ENCODE results near the gene BAZ2B. TPM values are rescaled to one million over a fixed set of nuclear protein-coding genes. Genes with fewer than 3 reads are reported as not detected.

BAZ2B gene
- polyA plus RNA-seq, 1 of the 3 experiments (the other 2 are of a cell fraction) = 10.2 TPM

GRCh38 chr2:159623436-159623835 is 7.1 kb upstream of the BAZ2B start:
- no peaks in the 10 kb centered on the region for H4K20me1 ChIP-seq (ENCODE audit: insufficient read depth)
- H3K36me3 ChIP-seq (replicated peaks in 1 of 2; ENCODE audit: control insufficient read depth in 1 of 2, insufficient read depth in 2 of 2, low read length in 1 of 2) = no peaks in the 10 kb centered on the region
- no peaks in the 10 kb centered on the region for H3K79me2 ChIP-seq (ENCODE audit: insufficient read depth)
- ChIA-PET POLR2A (no interaction called here), CTCF (no interaction called here)
- TF ChIP-seq FOXM1 (IDR thresholded peaks at IDR 0.05; ENCODE audit: low read depth) (no peak), POLR2AphosphoS5 (IDR thresholded peaks at IDR 0.05; ENCODE audit: low read depth, low read length) (no peak), FOXJ3 (CRISPR knock-in tag; IDR thresholded peaks at IDR 0.05) (no peak), FOSL2 (IDR thresholded peaks at IDR 0.05; ENCODE audit: borderline replicate concordance, low read depth) (no peak), RFX5 (IDR thresholded peaks at IDR 0.05; ENCODE audit: low read length) (no peak), EZH2phosphoT487 (IDR thresholded peaks at IDR 0.05; ENCODE audit: borderline replicate concordance, low read depth) (no peak), TCF12 (IDR thresholded peaks at IDR 0.05) (no peak), SMC3 (IDR thresholded peaks at IDR 0.05; ENCODE audit: low read depth, low read length) (no peak), REST (IDR thresholded peaks at IDR 0.05; ENCODE audit: low read depth, low read length) (no peak), TAF1 (IDR thresholded peaks at IDR 0.05; ENCODE audit: borderline replicate concordance, low read depth, low read length) (no peak), YY1 (IDR thresholded peaks at IDR 0.05; ENCODE audit: low read depth) (no peak), GABPA (IDR thresholded peaks at IDR 0.05; ENCODE audit: low read depth) (no peak), GATA2 (CRISPR knock-in tag; IDR thresholded peaks at IDR 0.05) (no peak), RCOR1 (IDR thresholded peaks at IDR 0.05; ENCODE audit: low read length) (no peak), EP300 (IDR thresholded peaks at IDR 0.05; ENCODE audit: borderline replicate concordance in 1 of 2, low read depth in 1 of 2, low read length in 1 of 2) (no peak), SIN3A (IDR thresholded peaks at IDR 0.05; ENCODE audit: borderline replicate concordance, low read depth, low read length) (no peak), IRF3 (IDR thresholded peaks at IDR 0.05; ENCODE audit: low read depth, low read length) (no peak), CHD2 (IDR thresholded peaks at IDR 0.05; ENCODE audit: low read length, partially characterized antibody) (no peak), NRF1 (IDR thresholded peaks at IDR 0.05; ENCODE audit: low read depth, low read length) (no peak), NFIC (IDR thresholded peaks at IDR 0.05; ENCODE audit: borderline replicate concordance) (no peak)
- H3K4me2 ChIP-seq = no peak overlapping the region
- no peaks in the 10 kb centered on the region for H3K9me2 ChIP-seq
- 0 out of 2 replicates have a peak, but pooled peaks cover under 1% of the 10 kb centered on the region for H3K9me3 ChIP-seq
- no peaks in the 10 kb centered on the region; a peak in 1 of 4 replicates for H3K4me1 ChIP-seq (ENCODE audit: control insufficient read depth in 1 of 2, insufficient read depth in 2 of 2, low read depth in 1 of 2, low read length in 1 of 2)
- peaks cover 3% of the 10 kb centered on the region for H3F3A ChIP-seq (replicated peaks; ENCODE audit: insufficient read depth)
- H3K27me3 ChIP-seq (ENCODE audit: insufficient read depth) = no peaks in the 10 kb centered on the region
- no peak overlapping the region for H3K9ac ChIP-seq
- H3K4me3 ChIP-seq (ENCODE audit: low read depth in 2 of 2, low read length in 1 of 2) = no peak overlapping the region
- H3K27ac ChIP-seq (ENCODE audit: low read depth in 2 of 2, low read length in 1 of 2) = no peak overlapping the region
- 100% methylated on average over 1 of the region's 1 CpG for WGBS (ENCODE audit: low lambda C conversion rate)
- H2AFZ ChIP-seq (ENCODE audit: low read depth) = no peak overlapping the region
- DNase-seq = no peak
